H1 (cell line): ENCODE measurements around the gene KIF26A. TPM values are rescaled to one million over a fixed set of nuclear protein-coding genes. Genes with fewer than 3 reads are reported as not detected.

Experiments
- CTCF ChIA-PET: fragments of 300-600 bp; sonication (Branson Sonifier 250); formaldehyde crosslinking; loops from one replicate; lab custom pipeline; 2021; ENCODE audit not compliant: partially characterized antibody; lab: Charles Lee
- POLR2A ChIA-PET: fragments of 300-600 bp; sonication (Branson Sonifier 250); formaldehyde crosslinking; loops from one replicate; lab custom pipeline; 2021; ENCODE audit warnings: inconsistent platforms; ENCODE audit not compliant: partially characterized antibody; lab: Charles Lee
- DNase-seq, 2 experiments: peaks; one replicate each; pipeline versions ENCODE4 v3.0.0 to v3.0.0-alpha.2; 2010 to 2022; ENCODE audit warnings: low spot score in 2 of 2, low read depth in 1 of 2, mixed read lengths in 1 of 2
- FAIRE-seq: peaks from 2 replicates; lab custom pipeline; 2011; peaks lifted over from hg19 to GRCh38; lab: Jason Lieb, UNC
- H2AFZ ChIP-seq: 2 replicates; pipeline ENCODE4 v1.8.1; 2012; ENCODE audit warnings: low read length, inconsistent platforms
- H2AK5ac ChIP-seq: 2 replicates; pipeline ENCODE4 v1.6.1; 2013; ENCODE audit warnings: low read depth, low read length
- H2BK120ac ChIP-seq: replicated peaks from 2 replicates; pipeline ENCODE3; 2013; ENCODE audit warnings: low read depth, low read length, inconsistent platforms
- H2BK12ac ChIP-seq: 2 replicates; pipeline ENCODE4 v1.6.1; 2013; ENCODE audit warnings: low read depth, low read length
- H2BK15ac ChIP-seq: 2 replicates; pipeline ENCODE4 v1.6.1; 2013; ENCODE audit warnings: low read length
- H2BK20ac ChIP-seq: 2 replicates; pipeline ENCODE4 v1.6.1; 2013; ENCODE audit warnings: low read length
- H2BK5ac ChIP-seq: 2 replicates; pipeline ENCODE4 v1.6.1; 2013; ENCODE audit warnings: low read depth, low read length
- H3K14ac ChIP-seq: 2 replicates; pipeline ENCODE4 v1.6.1; 2013; ENCODE audit warnings: inconsistent platforms; ENCODE audit not compliant: insufficient read length
- H3K18ac ChIP-seq: 2 replicates; pipeline ENCODE4 v1.6.1; 2013; ENCODE audit warnings: low read length; ENCODE audit errors: extremely low read depth
- H3K23ac ChIP-seq: 2 replicates; pipeline ENCODE4 v1.6.1; 2013; ENCODE audit warnings: inconsistent platforms; ENCODE audit not compliant: insufficient read length
- H3K23me2 ChIP-seq: 2 replicates; pipeline ENCODE4 v1.6.1; 2013; ENCODE audit warnings: low read depth, low read length
- H3K27ac ChIP-seq: 2 replicates; pipeline ENCODE4 v1.6.1; 2011; ENCODE audit warnings: low read depth, low read length, inconsistent platforms
- H3K27me3 ChIP-seq, 4 experiments: replicated peaks in 1 of 4; 1 replicate in 1 of 4; 2 replicates in 3 of 4; pipeline versions ENCODE4 v1.6.1 to v1.8.1; 2011 to 2013; ENCODE audit warnings: low read length in 3 of 4, mild to moderate bottlenecking in 3 of 4, inconsistent platforms in 2 of 4, mixed read lengths in 2 of 4, moderate library complexity in 1 of 4; ENCODE audit not compliant: control insufficient read depth in 3 of 4, insufficient read depth in 3 of 4; ENCODE audit errors: extremely low read depth in 1 of 4
- H3K36me3 ChIP-seq, 4 experiments: 2 replicates each; pipeline versions ENCODE4 v1.6.1 to v1.8.1; 2011 to 2013; ENCODE audit warnings: mild to moderate bottlenecking in 4 of 4, low read length in 3 of 4, moderate library complexity in 2 of 4, control low read depth in 1 of 4, inconsistent platforms in 1 of 4; ENCODE audit not compliant: insufficient read depth in 4 of 4, control insufficient read depth in 2 of 4
- H3K4ac ChIP-seq: replicated peaks from 2 replicates; pipeline ENCODE3; 2013; ENCODE audit warnings: low read length, low read depth, mixed read lengths, inconsistent platforms; ENCODE audit not compliant: insufficient read length
- H3K4me1 ChIP-seq, 4 experiments: replicated peaks in 1 of 4; 1 replicate in 1 of 4; 2 replicates in 3 of 4; pipeline versions ENCODE4 v1.6.1 to v1.8.1; 2011 to 2013; ENCODE audit warnings: low read length in 3 of 4, inconsistent platforms in 2 of 4, mixed read lengths in 1 of 4; ENCODE audit not compliant: insufficient read depth in 4 of 4, control insufficient read depth in 3 of 4
- H3K4me2 ChIP-seq, 2 experiments: 2 replicates each; pipeline versions ENCODE4 v1.6.1 to v1.8.1; 2011 to 2013; ENCODE audit warnings: low read depth in 2 of 2, low read length in 2 of 2, control low read depth in 1 of 2, inconsistent platforms in 1 of 2, mild to moderate bottlenecking in 1 of 2; ENCODE audit not compliant: insufficient read depth in 1 of 2
- H3K4me3 ChIP-seq, 4 experiments: fragments of 200-600, 300-600 bp in 1 of 4; sonication (generic), shearing (Covaris generic), sonication (Bioruptor Twin) in 1 of 4; 2 replicates each; pipeline versions ENCODE4 v1.5.1 to v1.8.1; 2011 to 2016; ENCODE audit warnings: low read length in 4 of 4, low read depth in 3 of 4, control low read depth in 2 of 4, inconsistent platforms in 2 of 4, mild to moderate bottlenecking in 2 of 4, mixed read lengths in 1 of 4, moderate library complexity in 1 of 4; ENCODE audit not compliant: insufficient read depth in 2 of 4; ENCODE audit errors: extremely low read depth in 1 of 4
- H3K56ac ChIP-seq: replicated peaks from 2 replicates; pipeline ENCODE3; 2013; ENCODE audit warnings: low read depth, mild to moderate bottlenecking, mixed read lengths, low read length, inconsistent platforms; ENCODE audit not compliant: insufficient read length
- H3K79me1 ChIP-seq: 2 replicates; pipeline ENCODE4 v1.6.1; 2013; ENCODE audit warnings: low read depth, low read length, control low read depth
- H3K79me2 ChIP-seq, 2 experiments: 2 replicates each; pipeline versions ENCODE4 v1.6.1 to v1.8.1; 2012 to 2013; ENCODE audit warnings: low read length in 2 of 2, mild to moderate bottlenecking in 2 of 2, inconsistent platforms in 1 of 2; ENCODE audit not compliant: insufficient read depth in 2 of 2, control insufficient read depth in 1 of 2
- H3K9ac ChIP-seq, 4 experiments: replicated peaks in 1 of 4; 1 replicate in 1 of 4; 2 replicates in 3 of 4; pipeline versions ENCODE4 v1.6.1 to v1.8.1; 2011 to 2013; ENCODE audit warnings: low read depth in 3 of 4, low read length in 3 of 4, control low read depth in 2 of 4, mild to moderate bottlenecking in 2 of 4, moderate library complexity in 2 of 4, inconsistent platforms in 1 of 4; ENCODE audit errors: extremely low read depth in 1 of 4
- H3K9me3 ChIP-seq, 2 experiments: 2 replicates each; pipeline versions ENCODE4 v1.6.1 to v1.8.1; 2012 to 2013; ENCODE audit warnings: mild to moderate bottlenecking in 2 of 2, moderate library complexity in 2 of 2, control low read depth in 1 of 2, inconsistent platforms in 1 of 2, low read depth in 1 of 2, low read length in 1 of 2, mixed read lengths in 1 of 2; ENCODE audit not compliant: insufficient read depth in 2 of 2
- H4K20me1 ChIP-seq, 2 experiments: replicated peaks in 1 of 2; 2 replicates each; pipeline versions ENCODE3 to v1.8.1; 2011 to 2013; ENCODE audit warnings: inconsistent platforms in 2 of 2, low read length in 2 of 2, mild to moderate bottlenecking in 1 of 2; ENCODE audit not compliant: insufficient read depth in 2 of 2, control insufficient read depth in 1 of 2
- H4K5ac ChIP-seq: 2 replicates; pipeline ENCODE4 v1.6.1; 2013; ENCODE audit warnings: low read length, low read depth, mixed read lengths, inconsistent platforms; ENCODE audit not compliant: insufficient read length
- H4K8ac ChIP-seq: 2 replicates; pipeline ENCODE4 v1.8.0; 2013; ENCODE audit warnings: mild to moderate bottlenecking, moderate library complexity, low read length, inconsistent platforms; ENCODE audit not compliant: insufficient read depth; ENCODE audit errors: extremely low read depth
- H4K91ac ChIP-seq: replicated peaks from 2 replicates; pipeline ENCODE3; 2013; ENCODE audit warnings: low read length, mixed read lengths, inconsistent platforms; ENCODE audit not compliant: insufficient read length
- BCL11A ChIP-seq, 2 experiments: IDR thresholded peaks; one replicate each; pipeline ENCODE4 v1.6.1; 2011; ENCODE audit warnings: low read depth in 2 of 2, low read length in 2 of 2, mild to moderate bottlenecking in 2 of 2
- CTBP2 ChIP-seq: IDR thresholded peaks from 2 replicates; pipeline ENCODE4 v1.7.0; 2011; ENCODE audit warnings: borderline replicate concordance, mild to moderate bottlenecking, moderate library complexity, mixed read lengths, low read length; ENCODE audit not compliant: insufficient read depth, insufficient read length
- KDM1A ChIP-seq: fragments of 200-600, 300-600 bp; sonication (generic); IDR thresholded peaks from 2 replicates; pipeline ENCODE4 v1.7.1; 2016; ENCODE audit warnings: mild to moderate bottlenecking, low read length, borderline replicate concordance
- NANOG ChIP-seq: IDR thresholded peaks from 2 replicates; pipeline ENCODE4 v1.6.1; 2011; ENCODE audit warnings: low read length, low read depth, mild to moderate bottlenecking, inconsistent platforms; ENCODE audit not compliant: insufficient read depth, poor library complexity, severe bottlenecking
- RXRA ChIP-seq: IDR thresholded peaks from 2 replicates; pipeline ENCODE4 v1.6.1; 2011; ENCODE audit warnings: low read depth, mild to moderate bottlenecking, low read length, moderate library complexity; ENCODE audit not compliant: insufficient read depth
- SP4 ChIP-seq: IDR thresholded peaks from 2 replicates; pipeline ENCODE4 v1.6.1; 2012; ENCODE audit warnings: low read length, inconsistent platforms
- TAF7 ChIP-seq: optimal IDR thresholded peaks from 2 replicates; pipeline ENCODE3; 2011; ENCODE audit warnings: low read depth, mild to moderate bottlenecking, inconsistent platforms, low read length, moderate library complexity, borderline replicate concordance
- WGBS, 2 experiments: shearing (Covaris generic) in 1 of 2; methylation state at CpG; one replicate each; pipeline versions ENCODE4 v1.1.6 to v1.1.7; 2013 to 2015; ENCODE audit warnings: low lambda C conversion rate in 2 of 2, mixed read lengths in 2 of 2, inconsistent platforms in 1 of 2, low coverage in 1 of 2, missing lambda C conversion rate in 1 of 2; ENCODE audit not compliant: insufficient replicate concordance in 2 of 2, insufficient coverage in 1 of 2, insufficient read length in 1 of 2; ENCODE audit errors: extremely low coverage in 1 of 2, missing lambda C conversion rate in 1 of 2; 5-methylcytosine and 5-hydroxymethylcytosine counted together
- polyA plus RNA-seq, 7 experiments: library from polyadenylated mRNA; depleted of rRNA in 3 of 7; stranded (reverse) in 5 of 7; unstranded in 2 of 7; fragments of >200 nt in 5 of 7; fragments of 200-250 nt in 2 of 7; gene quantifications; 1 replicate in 5 of 7; 2 replicates in 1 of 7; 4 replicates in 1 of 7; pipeline versions ENCODE4 v1.2.1 to v1.2.3, GENCODE V29; 2011 to 2013; ENCODE audit warnings: missing spikeins in 2 of 7, mixed read lengths in 2 of 7
- total RNA-seq: library from RNA; stranded (reverse); fragmentation: NEBNext Ultra II Directional; extraction: Animal tissue kit (Norgen Biotek cat#: 25700); gene quantifications from 2 replicates; pipeline ENCODE4 v1.2.1, GENCODE V29; 2021

Gene KIF26A
- total and polyA plus RNA-seq, 2 of the 8 experiments (the other 6 are each of a cell fraction or from before 2014, with no cell fraction given): 11.5 to 41.6 TPM

DNA sequence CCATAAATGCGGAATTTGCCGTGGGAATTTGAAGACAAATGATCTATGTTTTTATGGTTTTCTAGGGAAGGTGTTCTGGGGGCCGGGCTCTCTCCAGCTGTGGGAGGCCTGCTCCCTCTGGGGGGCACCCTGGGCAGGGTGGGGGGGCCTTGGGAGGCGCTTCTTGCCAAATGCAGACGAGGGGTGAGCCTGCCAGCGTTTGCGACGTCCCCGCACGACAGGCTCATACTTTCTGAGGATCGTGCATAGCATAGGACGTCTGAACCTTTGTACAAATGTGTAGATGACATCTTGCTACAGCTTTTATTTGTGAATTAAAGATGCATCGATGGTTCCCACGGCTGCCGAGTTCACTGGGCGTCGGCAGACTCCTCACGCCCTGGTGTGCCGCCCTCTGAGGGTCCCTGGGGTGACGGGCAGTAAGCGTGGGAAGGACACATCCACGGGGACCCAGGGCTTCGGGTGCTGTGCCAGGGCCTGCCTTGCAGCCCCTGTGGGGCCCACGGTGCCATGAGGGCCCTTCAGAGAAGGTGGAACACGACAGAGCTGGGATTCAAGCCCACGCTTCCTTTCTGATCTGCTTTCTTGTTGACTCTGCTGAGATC lies 42.3 kb downstream of the KIF26A start:
- no peak overlapping the region for H3K56ac ChIP-seq
- H3K9ac ChIP-seq: no peak overlapping the region
- FAIRE-seq (no peak), DNase-seq (no peak)
- CTCF ChIA-PET: interaction anchor here (0.7 to 1.2 kb wide), 3 partner anchors 14 to 43 kb away, joined by 3 read pairs; no protein-coding TSS in a partner anchor
- 92% methylated on average over 16 of the region's 26 CpGs; no CpG with 5 or more reads in 1 of the 2 experiments for whole genome bisulfite sequencing, 2 experiments
- H3K4me1 ChIP-seq: no peaks in the 10 kb centered on the region; a peak in 1 of 7 replicates
- no peaks in the 10 kb centered on the region for H3K9me3 ChIP-seq
- H2BK15ac ChIP-seq: no peak overlapping the region
- no peak overlapping the region for H2BK12ac ChIP-seq
- H4K8ac ChIP-seq: no peak overlapping the region; the same call in 1 of the 2 replicates
- H4K91ac ChIP-seq: no peak overlapping the region
- H3K23ac ChIP-seq: no peak overlapping the region
- H3K18ac ChIP-seq: no peak overlapping the region
- H2AK5ac ChIP-seq: no peak overlapping the region
- no peaks in the 10 kb centered on the region for H3K23me2 ChIP-seq
- H3K27ac ChIP-seq: no peak overlapping the region
- H3K36me3 ChIP-seq: peaks cover 0 to 28% (median 0%) of the 10 kb centered on the region in 4 experiments; a peak in 3 of 8 replicates
- H3K4me2 ChIP-seq: no peak overlapping the region
- TF ChIP-seq NANOG (no peak), BCL11A (IDR thresholded peaks at IDR 0.05; ENCODE audit: low read depth in 2 of 2, low read length in 2 of 2) (no peak), CTBP2 (no peak), TAF7 (no peak), RXRA (no peak), KDM1A (no peak), SP4 (no peak)
- no peaks in the 10 kb centered on the region for H3K79me1 ChIP-seq
- H3K27me3 ChIP-seq: no peaks in the 10 kb centered on the region
- no peak overlapping the region for H2BK120ac ChIP-seq
- no peak overlapping the region for H4K5ac ChIP-seq
- H3K4ac ChIP-seq: no peak overlapping the region
- H4K20me1 ChIP-seq: peaks cover 0 to 2% of the 10 kb centered on the region in 2 experiments
- no peak overlapping the region for H2BK20ac ChIP-seq
- POLR2A ChIA-PET: no interaction called here
- H3K14ac ChIP-seq: no peak overlapping the region
- H2BK5ac ChIP-seq: no peak overlapping the region
- no peaks in the 10 kb centered on the region for H3K79me2 ChIP-seq
- H2AFZ ChIP-seq: no peak overlapping the region
- no peak overlapping the region for H3K4me3 ChIP-seq
